SK-N-SH (cell line): Measurements from ENCODE around the gene SYCE1. TPM values are rescaled to one million over a fixed set of nuclear protein-coding genes. Genes with fewer than 3 reads are reported as not detected.

ENCODE experiments used
- CTCF ChIA-PET: fragments of 300-600, 350-600 bp; formaldehyde crosslinking; extraction: SDS; loops from one replicate; lab custom pipeline; 2021; lab: Yijun Ruan, JAX
- POLR2A ChIA-PET: fragments of 350-600 bp; sonication (Branson Sonifier 250); formaldehyde crosslinking; extraction: SDS; loops from one replicate; lab custom pipeline; 2020; ENCODE audit warnings: antibody characterized with exemption, inconsistent platforms; lab: Yijun Ruan, JAX
- DNase-seq: peaks from one replicate; pipeline ENCODE4 v3.0.0; 2012
- H2AFZ ChIP-seq: fragments of 200-600 bp; sonication (generic); 2 replicates; pipeline ENCODE4 v1.8.1; 2016; ENCODE audit warnings: antibody characterized with exemption, mild to moderate bottlenecking, low read depth
- H3F3A ChIP-seq: fragments of 200-600 bp; sonication (generic); replicated peaks from 2 replicates; pipeline ENCODE3; 2016; ENCODE audit warnings: antibody characterized with exemption, mild to moderate bottlenecking; ENCODE audit not compliant: insufficient read depth
- H3K27ac ChIP-seq, 2 experiments: fragments of 200-500 bp in 1 of 2; fragments of 200-600 bp in 1 of 2; sonication (Bioruptor generic) in 1 of 2; sonication (generic), shearing (Covaris generic) in 1 of 2; 2 replicates each; pipeline versions ENCODE4 v1.5.1 to v1.6.1; 2014 to 2016; ENCODE audit warnings: low read depth in 2 of 2, inconsistent platforms in 1 of 2, low read length in 1 of 2, mild to moderate bottlenecking in 1 of 2, mixed read lengths in 1 of 2
- H3K27me3 ChIP-seq: fragments of 200-600 bp; sonication (generic), shearing (Covaris generic); 2 replicates; pipeline ENCODE4 v1.6.1; 2016; ENCODE audit warnings: mixed run types; ENCODE audit not compliant: insufficient read depth
- H3K36me3 ChIP-seq, 2 experiments: fragments of 200-500 bp in 1 of 2; fragments of 200-600 bp in 1 of 2; sonication (Bioruptor generic) in 1 of 2; sonication (generic) in 1 of 2; replicated peaks in 1 of 2; 2 replicates each; pipeline versions ENCODE3 to v1.5.1; 2014 to 2016; ENCODE audit warnings: low read length in 1 of 2, mild to moderate bottlenecking in 1 of 2; ENCODE audit not compliant: insufficient read depth in 2 of 2, control insufficient read depth in 1 of 2
- H3K4me1 ChIP-seq, 2 experiments: fragments of 200-500 bp in 1 of 2; fragments of 200-600 bp in 1 of 2; sonication (Bioruptor generic) in 1 of 2; sonication (generic), shearing (Covaris generic) in 1 of 2; 2 replicates each; pipeline versions ENCODE4 v1.5.1 to v1.6.1; 2014 to 2016; ENCODE audit warnings: low read depth in 1 of 2, low read length in 1 of 2, mixed run types in 1 of 2; ENCODE audit not compliant: insufficient read depth in 2 of 2, control insufficient read depth in 1 of 2
- H3K4me2 ChIP-seq: fragments of 200-600 bp; sonication (generic), shearing (Covaris generic); 2 replicates; pipeline ENCODE4 v1.6.1; 2017; ENCODE audit warnings: mixed run types
- H3K4me3 ChIP-seq, 2 experiments: fragments of 200-500 bp in 1 of 2; fragments of 200-600 bp in 1 of 2; sonication (Bioruptor generic) in 1 of 2; sonication (generic), shearing (Covaris generic) in 1 of 2; 2 replicates each; pipeline versions ENCODE4 v1.5.1 to v1.8.1; 2014 to 2016; ENCODE audit warnings: low read depth in 2 of 2, inconsistent platforms in 1 of 2, low read length in 1 of 2, mild to moderate bottlenecking in 1 of 2, mixed read lengths in 1 of 2, moderate library complexity in 1 of 2
- H3K79me2 ChIP-seq: fragments of 200-600 bp; sonication (generic); 2 replicates; pipeline ENCODE4 v1.8.1; 2017; ENCODE audit warnings: mild to moderate bottlenecking; ENCODE audit not compliant: insufficient read depth
- H3K9ac ChIP-seq: fragments of 200-600 bp; sonication (generic); 2 replicates; pipeline ENCODE4 v1.6.1; 2017; ENCODE audit warnings: mixed run types
- H3K9me2 ChIP-seq: fragments of 200-600 bp; sonication (generic); 2 replicates; pipeline ENCODE4 v1.6.1; 2017; ENCODE audit warnings: mixed run types
- H3K9me3 ChIP-seq: fragments of 200-600 bp; sonication (generic); 2 replicates; pipeline ENCODE4 v1.6.1; 2017; ENCODE audit warnings: mixed run types, mild to moderate bottlenecking, moderate library complexity
- H4K20me1 ChIP-seq: fragments of 200-600 bp; sonication (generic); 2 replicates; pipeline ENCODE4 v1.6.1; 2017; ENCODE audit warnings: mild to moderate bottlenecking, mixed run types; ENCODE audit not compliant: insufficient read depth
- EP300 ChIP-seq, 2 experiments: IDR thresholded peaks; 2 replicates each; pipeline versions ENCODE4 v1.4.0 to v1.6.1; 2012; ENCODE audit warnings: borderline replicate concordance in 1 of 2, low read depth in 1 of 2, low read length in 1 of 2
- FOSL2 ChIP-seq: IDR thresholded peaks from 2 replicates; pipeline ENCODE4 v1.4.0; 2012; ENCODE audit warnings: low read depth, mild to moderate bottlenecking, moderate library complexity, borderline replicate concordance
- FOXJ3 ChIP-seq: sonication (generic); formaldehyde crosslinking; IDR thresholded peaks from 2 replicates; pipeline ENCODE4 v1.5.1; 2020; ENCODE audit warnings: mild to moderate bottlenecking, missing genetic modification reagents
- GATA2 ChIP-seq: sonication (generic); formaldehyde crosslinking; IDR thresholded peaks from 2 replicates; pipeline ENCODE4 v1.5.0; 2020; ENCODE audit warnings: mild to moderate bottlenecking, missing genetic modification reagents
- MAX ChIP-seq: IDR thresholded peaks from 2 replicates; pipeline ENCODE4 v1.4.0; 2012; ENCODE audit warnings: low read depth
- MEF2A ChIP-seq: IDR thresholded peaks from 2 replicates; pipeline ENCODE4 v1.4.0; 2012; ENCODE audit warnings: low read depth, borderline replicate concordance
- MXI1 ChIP-seq: IDR thresholded peaks from 2 replicates; pipeline ENCODE4 v1.6.1; 2012; ENCODE audit warnings: mild to moderate bottlenecking, low read depth, low read length, improper control_type of control experiment
- NFIC ChIP-seq: IDR thresholded peaks from 2 replicates; pipeline ENCODE4 v1.4.0; 2012; ENCODE audit warnings: borderline replicate concordance
- NRF1 ChIP-seq: IDR thresholded peaks from 2 replicates; pipeline ENCODE4 v1.6.1; 2012; ENCODE audit warnings: low read depth, mild to moderate bottlenecking, low read length
- PBX3 ChIP-seq: IDR thresholded peaks from 2 replicates; pipeline ENCODE4; 2012
- RAD21 ChIP-seq: IDR thresholded peaks from 2 replicates; pipeline ENCODE4 v1.6.1; 2012; ENCODE audit warnings: mild to moderate bottlenecking, low read length
- RCOR1 ChIP-seq: fragments of 150-350 bp; IDR thresholded peaks from 2 replicates; pipeline ENCODE4 v1.6.1; 2017; ENCODE audit warnings: antibody characterized with exemption, low read length
- REST ChIP-seq: IDR thresholded peaks from 2 replicates; pipeline ENCODE4 v1.6.1; 2012; ENCODE audit warnings: mild to moderate bottlenecking, low read depth, low read length, moderate library complexity
- SIN3A ChIP-seq: IDR thresholded peaks from 2 replicates; pipeline ENCODE4 v1.6.1; 2012; ENCODE audit warnings: low read depth, mild to moderate bottlenecking, low read length, moderate library complexity, borderline replicate concordance
- SMC3 ChIP-seq: IDR thresholded peaks from 2 replicates; pipeline ENCODE4 v1.6.1; 2012; ENCODE audit warnings: low read depth, low read length, improper control_type of control experiment
- TCF12 ChIP-seq: IDR thresholded peaks from 2 replicates; pipeline ENCODE4 v1.4.0; 2012
- TEAD4 ChIP-seq: IDR thresholded peaks from 2 replicates; pipeline ENCODE4 v1.4.0; 2012; ENCODE audit warnings: mild to moderate bottlenecking, borderline replicate concordance; ENCODE audit not compliant: insufficient read depth
- USF1 ChIP-seq: IDR thresholded peaks from 2 replicates; pipeline ENCODE4 v1.4.0; 2012; ENCODE audit warnings: low read depth, borderline replicate concordance
- USF2 ChIP-seq: fragments of 150-350 bp; IDR thresholded peaks from 2 replicates; pipeline ENCODE4 v1.6.1; 2017; ENCODE audit warnings: antibody characterized with exemption, low read length, low read depth, borderline replicate concordance
- WGBS: methylation state at CpG from one replicate; pipeline ENCODE4 v1.1.6; 2017; ENCODE audit warnings: low lambda C conversion rate; 5-methylcytosine and 5-hydroxymethylcytosine counted together
- polyA plus RNA-seq, 3 experiments: library from polyadenylated mRNA; depleted of rRNA; stranded (reverse); fragments of >200 nt; gene quantifications; 2 replicates each; pipeline ENCODE4 v1.2.3, GENCODE V29; 2012

Gene SYCE1
- polyA plus RNA-seq, 1 of the 3 experiments (the other 2 are of a cell fraction), result not detected

GRCh38 chr10:133557381-133557780, 8.0 kb downstream of the SYCE1 start:
- Histone ChIP-seq H3K9me2 (no peaks in the 10 kb centered on the region), H3K4me2 (no peak overlapping the region), H3K9ac (no peak overlapping the region), H3K36me3 (no peaks in the 10 kb centered on the region), H3K4me3 (no peak overlapping the region), H3K79me2 (no peaks in the 10 kb centered on the region), H4K20me1 (no peaks in the 10 kb centered on the region), H3K9me3 (no peaks in the 10 kb centered on the region), H2AFZ (no peak overlapping the region), H3K27ac (no peak overlapping the region), H3K27me3 (peaks cover 6% of the 10 kb centered on the region; the same call in 1 of the 2 replicates), H3F3A (no peaks in the 10 kb centered on the region), H3K4me1 (no peaks in the 10 kb centered on the region)
- ChIA-PET CTCF (interaction anchor here (1.2 kb wide), 1 partner anchor 9 kb away, joined by 3 read pairs; no protein-coding TSS in a partner anchor), POLR2A (no interaction called here)
- no peak for TF ChIP-seq SMC3
- DNase-seq, result no peak
- WGBS, result 0% methylated on average over 3 of the region's 3 CpGs

- Histone ChIP-seq H3K27ac (no peak overlapping the region), H3K9me3 (no peaks in the 10 kb centered on the region), H3K9me2 (no peaks in the 10 kb centered on the region), H3K9ac (no peak overlapping the region), H3K4me1 (no peaks in the 10 kb centered on the region), H3K36me3 (no peaks in the 10 kb centered on the region), H3K27me3 (peaks cover 6% of the 10 kb centered on the region; the same call in 1 of the 2 replicates), H4K20me1 (no peaks in the 10 kb centered on the region), H3K4me3 (no peak overlapping the region), H3K4me2 (no peak overlapping the region), H3K79me2 (no peaks in the 10 kb centered on the region), H2AFZ (no peak overlapping the region), H3F3A (no peaks in the 10 kb centered on the region)
- no peak for DNase-seq
- CTCF ChIA-PET, result no interaction called here
- WGBS, result 25% methylated on average over 5 of the region's 8 CpGs
- TF ChIP-seq MXI1 (no peak), RAD21 (no peak), USF2 (no peak), EP300 (IDR thresholded peaks at IDR 0.05; ENCODE audit: borderline replicate concordance in 1 of 2, low read depth in 1 of 2, low read length in 1 of 2) (no peak), RCOR1 (no peak), FOXJ3 (CRISPR knock-in tag) (no peak), PBX3 (no peak), TCF12 (no peak), TEAD4 (no peak), REST (no peak), USF1 (no peak), NRF1 (no peak), GATA2 (CRISPR knock-in tag) (no peak), SIN3A (no peak), NFIC (no peak), MEF2A (no peak), FOSL2 (no peak), MAX (no peak)
- POLR2A ChIA-PET, result no interaction called here
Observed at GRCh38 chr10:133555521-133555920, 9.9 kb downstream of the SYCE1 start.
